SHP77 (cell line): ENCODE results near the gene APCDD1L.
"Not testable (repeated sequence)": the region's sequence is repeated elsewhere in the genome, so short reads cannot be mapped to it uniquely, and the experiment has no call there.

Experiments
- DNase-seq, 2 experiments: peaks; one replicate each; lab custom pipeline; 2025; lab: John Stamatoyannopoulos, UW

Gene APCDD1L

GRCh38 chr20:58440021-58440767 lies 75.0 kb downstream of the APCDD1L start:
- DNase-seq: no peak

- DNase-seq: no peak
These were observed 76.0 kb downstream of the APCDD1L start for GRCh38 chr20:58438970-58439808.

GRCh38 chr20:58436868-58437645 lies 78.1 kb downstream of the APCDD1L start:
- no peak for DNase-seq

- DNase-seq: no peak
These were observed 80.0 kb downstream of the APCDD1L start for GRCh38 chr20:58435237-58435636.

GRCh38 chr20:58434326-58434725 lies 80.9 kb downstream of the APCDD1L start:
- no peak for DNase-seq

- DNase-seq: no peak
These were observed 81.4 kb downstream of the APCDD1L start for GRCh38 chr20:58433759-58434158.

GRCh38 chr20:58433029-58433647 lies 82.1 kb downstream of the APCDD1L start:
- DNase-seq: no peak

- no peak for DNase-seq
These were observed 82.8 kb downstream of the APCDD1L start for GRCh38 chr20:58432186-58432954.

GRCh38 chr20:58431134-58431533 lies 84.1 kb downstream of the APCDD1L start:
- DNase-seq: no peak

GRCh38 chr20:58429303-58429702 lies 85.9 kb downstream of the APCDD1L start:
- no peak for DNase-seq

- DNase-seq: no peak
These were observed 86.8 kb downstream of the APCDD1L start for GRCh38 chr20:58428364-58428763.

GRCh38 chr20:58427571-58427970 lies 87.6 kb downstream of the APCDD1L start:
- not testable (repeated sequence) for DNase-seq

GRCh38 chr20:58424218-58424969 lies 90.8 kb downstream of the APCDD1L start:
- no peak for DNase-seq

- no peak for DNase-seq
These were observed 93.7 kb downstream of the APCDD1L start for GRCh38 chr20:58421497-58421850.

- DNase-seq: no peak
These were observed 94.3 kb downstream of the APCDD1L start for GRCh38 chr20:58420798-58421496.

GRCh38 chr20:58418949-58419748 lies 96.0 kb downstream of the APCDD1L start:
- no peak for DNase-seq

- DNase-seq: no peak
These were observed 97.8 kb downstream of the APCDD1L start for GRCh38 chr20:58417438-58417837.

GRCh38 chr20:58416835-58417234 lies 98.4 kb downstream of the APCDD1L start:
- DNase-seq: no peak

- DNase-seq: no peak
These were observed 99.1 kb downstream of the APCDD1L start for GRCh38 chr20:58416057-58416456.
